Left cardiac atrium (tissue), 4 donors: Measurements from ENCODE around the gene MMP24. TPM values are rescaled to one million over a fixed set of nuclear protein-coding genes. Genes with fewer than 3 reads are reported as not detected.
A peak's percentile ranks its signal among the peaks of the same experiment; 100 is the strongest.
"Not testable (repeated sequence)": the region's sequence is repeated elsewhere in the genome, so short reads cannot be mapped to it uniquely, and the experiment has no call there.

Experiments
- ATAC-seq, 2 donors: fragments of 200-7000 bp; cut with Tn5 transposase; one replicate each; pipeline ENCODE4 v1.9.1; 2020; ENCODE audit warnings: mild to moderate bottlenecking in 2 of 2, moderate library complexity in 2 of 2
- DNase-seq: peaks from one replicate; pipeline ENCODE4 v3.0.0-alpha.2; 2020
- intact Hi-C, 2 donors: fragments of 100-400 bp; cut with DNase I; formaldehyde crosslinking; loops; one replicate each; pipeline versions ENCODE4 v1.14.1 to v1.15.1; 2022 to 2023
- total RNA-seq, 2 donors: library from RNA; stranded (reverse); fragmentation: NEBNext Ultra II Directional; extraction: Animal tissue kit (Norgen Biotek cat#: 25700); gene quantifications; one replicate each; pipeline ENCODE4 v1.2.1, GENCODE V29; 2021
- donor health status: DM: no; HTN: yes; CAD: no.
- donor health status: DM: no; HTN: yes; CAD: no; lungs with severe emphysema.
- donor health status: DM: yes; HTN: yes; CAD: no.
- donor health status: Dilated cardiomyopathy.

MMP24 gene
- total RNA-seq, 2 donors from 2014 or later, result 0.85 to 1.3 TPM

GRCh38 chr20:35248641-35249475, 22.4 kb downstream of the MMP24 start:
- DNase-seq (no peak), ATAC-seq (no peak)
- intact Hi-C loops, result no loop called here

DNA sequence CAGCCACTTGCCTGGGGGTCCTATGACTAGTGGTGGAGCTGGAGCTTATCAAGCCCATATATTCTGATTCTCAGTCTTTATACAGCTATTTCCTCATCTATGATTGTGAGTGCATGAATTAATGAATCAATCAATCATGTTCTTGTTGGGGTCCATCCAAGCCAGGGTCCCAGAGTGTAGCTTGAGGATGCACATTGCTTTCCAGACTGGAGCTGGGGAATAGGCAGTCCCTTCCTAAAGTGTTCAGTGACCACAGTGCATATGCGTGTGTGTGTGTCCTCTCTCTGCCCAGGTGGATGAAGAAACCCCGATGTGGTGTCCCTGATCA, 25.1 kb downstream of the MMP24 start:
- no peak for DNase-seq
- no peak for ATAC-seq
- intact Hi-C loops, result no loop called here

- no peak for ATAC-seq
- intact Hi-C loops, result no loop called here
- DNase-seq, result no peak
These were observed 25.6 kb downstream of the MMP24 start for GRCh38 chr20:35252037-35252461.

GRCh38 chr20:35252598-35252997, 26.1 kb downstream of the MMP24 start:
- ATAC-seq, DNase-seq, intact Hi-C loops: not testable (repeated sequence)

- DNase-seq (no peak), ATAC-seq (no peak)
- intact Hi-C loops, result no loop called here
These were observed 26.5 kb downstream of the MMP24 start for GRCh38 chr20:35253010-35253409.

GRCh38 chr20:35254448-35254999, 28.0 kb downstream of the MMP24 start:
- intact Hi-C loops, result no loop called here
- DNase-seq (no peak), ATAC-seq (peak in 1 of 2 donors; percentile 27)

GRCh38 chr20:35257175-35257909, 30.9 kb downstream of the MMP24 start:
- DNase-seq (no peak), ATAC-seq (peak; percentile 34 to 55)
- intact Hi-C loops, result no loop called here

DNA sequence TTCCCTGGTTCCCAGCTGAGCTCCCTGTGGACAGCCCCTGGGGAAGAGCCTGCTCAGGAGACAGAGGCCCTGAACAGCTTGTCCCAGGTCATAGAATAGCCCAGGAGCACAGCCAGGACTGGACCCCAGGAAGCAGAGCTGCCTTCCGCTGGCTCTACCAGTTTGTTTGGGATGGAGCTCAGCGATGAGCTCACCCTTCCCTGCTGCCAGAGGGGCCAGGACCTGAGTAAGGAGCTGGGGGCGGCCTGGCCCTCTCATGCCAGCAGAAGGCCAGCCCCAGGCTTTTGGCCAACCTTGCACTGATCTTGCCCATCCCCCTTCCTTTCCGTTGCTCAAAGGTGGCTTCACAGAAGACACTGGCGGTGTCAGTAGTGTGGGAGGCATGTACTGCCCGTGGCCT, 33.9 kb downstream of the MMP24 start:
- intact Hi-C loops, result loop anchor here in 1 of 2 donors (10.0 kb wide), 1 partner anchor 426 kb away; no protein-coding TSS in a partner anchor
- ATAC-seq (no peak), DNase-seq (no peak)

DNA sequence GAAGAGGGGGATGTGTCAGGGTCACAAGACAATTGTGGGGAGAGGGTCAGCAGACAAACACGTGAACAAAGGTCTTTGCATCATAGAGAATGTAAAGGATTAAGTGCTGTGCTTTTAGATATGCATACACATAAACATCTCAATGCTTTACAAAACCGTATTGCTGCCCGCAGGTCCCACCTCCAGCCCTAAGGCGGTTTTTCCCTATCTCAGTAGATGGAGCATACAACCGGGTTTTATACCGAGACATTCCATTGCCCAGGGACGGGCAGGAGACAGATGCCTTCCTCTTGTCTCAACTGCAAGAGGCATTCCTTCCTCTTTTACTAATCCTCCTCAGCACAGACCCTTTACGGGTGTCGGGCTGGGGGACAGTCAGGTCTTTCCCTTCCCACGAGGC, 35.8 kb downstream of the MMP24 start:
- intact Hi-C loops, result loop anchor here in 1 of 2 donors (10.0 kb wide), 1 partner anchor 428 kb away; no protein-coding TSS in a partner anchor
- not testable (repeated sequence) for ATAC-seq, DNase-seq

DNA sequence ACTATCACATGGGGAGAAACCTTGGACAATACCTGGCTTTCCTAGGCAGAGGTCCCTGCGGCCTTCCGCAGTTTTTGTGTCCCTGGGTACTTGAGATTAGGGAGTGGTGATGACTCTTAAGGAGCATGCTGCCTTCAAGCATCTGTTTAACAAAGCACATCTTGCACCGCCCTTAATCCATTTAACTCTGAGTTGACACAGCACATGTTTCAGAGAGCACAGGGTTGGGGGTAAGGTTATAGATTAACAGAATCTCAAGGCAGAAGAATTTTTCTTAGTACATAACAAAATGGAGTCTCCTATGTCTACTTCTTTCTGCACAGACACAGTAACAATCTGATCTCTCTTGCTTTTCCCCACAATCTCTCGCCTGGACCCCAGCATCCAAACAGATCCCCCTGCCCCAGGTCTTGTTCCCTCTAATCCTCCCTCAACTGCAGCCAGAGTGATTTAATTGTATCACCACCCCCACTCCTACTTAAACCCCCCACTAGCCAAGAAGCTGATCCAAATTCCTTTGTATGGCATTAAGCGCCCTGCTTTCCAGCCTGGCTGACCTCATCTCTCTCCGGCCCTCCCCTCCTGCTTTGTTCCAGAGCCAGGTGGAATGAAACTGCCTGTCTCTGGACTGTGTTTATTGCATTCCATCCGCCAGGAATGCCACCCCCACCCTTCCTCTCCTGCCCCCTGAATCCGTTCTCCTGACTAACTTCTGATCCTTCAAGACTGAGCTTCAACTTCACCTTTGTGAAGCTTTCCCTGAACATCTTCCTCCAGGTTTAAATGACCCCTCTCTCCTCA, 36.4 kb downstream of the MMP24 start:
- DNase-seq, result not testable (repeated sequence)
- intact Hi-C loops, result loop anchor here in 1 of 2 donors (10.0 kb wide), 1 partner anchor 428 kb away; no protein-coding TSS in a partner anchor
- ATAC-seq, result peak; percentile 60 to 78

DNA sequence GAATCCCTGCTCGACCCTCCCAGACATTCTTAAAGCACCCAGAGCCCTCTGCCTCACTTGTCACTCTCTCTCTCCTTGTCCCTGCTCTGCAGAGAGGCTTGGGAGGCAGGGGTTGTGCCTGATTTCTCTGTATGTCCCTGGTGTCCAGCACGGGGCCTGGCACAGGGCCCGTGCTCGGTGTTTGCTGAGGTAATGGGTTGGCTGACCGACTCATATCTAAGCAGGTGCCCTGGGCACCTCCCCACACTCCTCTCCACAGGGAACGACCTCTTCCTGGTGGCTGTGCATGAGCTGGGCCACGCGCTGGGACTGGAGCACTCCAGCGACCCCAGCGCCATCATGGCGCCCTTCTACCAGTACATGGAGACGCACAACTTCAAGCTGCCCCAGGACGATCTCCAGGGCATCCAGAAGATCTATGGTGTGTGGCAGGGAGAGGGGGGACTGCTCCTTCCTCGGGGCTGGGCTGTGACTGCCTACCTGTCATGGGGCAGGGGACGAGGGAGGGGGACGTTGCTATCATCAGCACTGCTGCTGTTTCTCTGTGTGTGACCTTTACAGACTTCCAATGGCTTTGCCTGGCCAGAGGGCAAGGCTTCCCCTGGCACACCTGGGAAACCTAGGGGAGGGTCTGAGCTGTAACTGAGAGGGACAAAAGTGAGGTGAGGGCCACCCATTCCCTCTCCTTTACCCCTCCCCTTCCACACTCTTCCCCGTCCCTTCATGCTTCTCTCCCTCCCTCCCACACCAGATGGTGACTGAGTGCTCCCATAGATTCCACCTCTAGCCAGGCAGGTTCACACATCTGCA, 37.2 kb downstream of the MMP24 start:
- intact Hi-C loops, result loop anchor here in 1 of 2 donors (10.0 kb wide), 1 partner anchor 429 kb away; no protein-coding TSS in a partner anchor
- DNase-seq, result no peak

GRCh38 chr20:35264755-35265154, 38.3 kb downstream of the MMP24 start:
- intact Hi-C loops, result loop anchor here in 1 of 2 donors (10.0 kb wide), 1 partner anchor 430 kb away; no protein-coding TSS in a partner anchor
- DNase-seq (no peak), ATAC-seq (peak in 1 of 2 donors; percentile 48)

More for the DNA sequence above, 37.2 kb downstream of the MMP24 start:
- peak in 1 of 2 donors; percentile 42 for ATAC-seq

DNA sequence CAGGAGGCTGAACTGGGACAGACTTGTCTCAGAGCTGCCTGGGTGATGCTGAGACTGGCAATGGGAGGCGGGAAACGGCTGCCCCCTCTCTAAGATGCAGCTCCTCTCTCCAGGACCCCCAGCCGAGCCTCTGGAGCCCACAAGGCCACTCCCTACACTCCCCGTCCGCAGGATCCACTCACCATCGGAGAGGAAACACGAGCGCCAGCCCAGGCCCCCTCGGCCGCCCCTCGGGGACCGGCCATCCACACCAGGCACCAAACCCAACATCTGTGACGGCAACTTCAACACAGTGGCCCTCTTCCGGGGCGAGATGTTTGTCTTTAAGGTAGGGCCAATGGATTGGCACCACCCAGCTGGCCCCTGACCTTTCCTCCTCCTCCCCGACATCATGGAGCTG, 40.6 kb downstream of the MMP24 start:
- ATAC-seq, result no peak
- intact Hi-C loops, result loop anchor here in 1 of 2 donors (10.0 kb wide), 1 partner anchor 432 kb away; no protein-coding TSS in a partner anchor
- DNase-seq, result no peak

DNA sequence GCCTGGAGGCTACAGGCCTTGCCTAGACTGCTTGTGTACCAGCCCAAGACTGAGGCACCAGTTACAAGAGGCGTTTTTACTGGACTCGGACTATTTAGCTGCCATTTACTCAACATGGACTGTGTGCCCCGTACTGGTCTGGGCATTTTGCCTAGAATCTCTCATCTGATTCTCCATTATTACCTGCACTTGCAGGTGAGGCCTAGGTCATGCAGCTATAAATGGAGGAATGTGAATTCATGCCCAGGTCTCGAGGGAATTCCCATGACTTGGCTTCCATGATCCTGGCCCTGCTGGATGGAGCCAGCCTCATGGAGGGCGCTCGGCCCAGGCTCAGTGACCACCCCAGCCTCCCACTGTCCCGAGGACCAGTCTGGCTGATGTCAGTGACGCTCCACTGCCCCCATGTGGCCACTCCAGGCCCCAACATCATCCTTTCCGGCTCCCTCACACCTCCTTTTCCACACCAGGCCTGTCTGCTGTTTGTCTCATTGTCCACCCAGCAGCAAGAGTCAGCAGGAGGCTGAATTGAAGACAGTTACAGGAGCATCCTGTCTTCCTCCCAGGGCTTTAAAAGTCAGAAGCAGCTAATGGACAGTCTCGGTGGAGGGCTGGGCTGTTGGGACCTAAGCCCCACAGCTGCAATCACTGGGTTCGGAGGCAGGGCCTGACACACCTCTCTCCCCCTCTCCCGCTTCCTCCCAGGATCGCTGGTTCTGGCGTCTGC, 42.7 kb downstream of the MMP24 start:
- intact Hi-C loops, result loop anchor here in 1 of 2 donors (10.0 kb wide), 1 partner anchor 434 kb away; no protein-coding TSS in a partner anchor

GRCh38 chr20:35270021-35270902, 43.8 kb downstream of the MMP24 start:
- ATAC-seq, result no peak
- intact Hi-C loops, result loop anchor here in 1 of 2 donors (10.0 kb wide), 1 partner anchor 175 kb away; the partner anchor contains the start of gene TRPC4AP
- DNase-seq, result no peak

More for the DNA sequence above, 42.7 kb downstream of the MMP24 start:
- ATAC-seq (peak; percentile 55 to 65), DNase-seq (peak; percentile 68)
